Neural cell (in vitro differentiated cells): ENCODE results near the gene PSMD3. TPM values are rescaled to one million over a fixed set of nuclear protein-coding genes. Genes with fewer than 3 reads are reported as not detected.

ENCODE experiments used
- H2AFZ ChIP-seq: fragments of 200-600, 300-800 bp; sonication (generic), shearing (Covaris generic); 2 replicates; pipeline ENCODE4 v1.6.0; 2014; ENCODE audit warnings: low read depth, mild to moderate bottlenecking, antibody characterized with exemption, low read length, moderate library complexity
- H3F3A ChIP-seq: fragments of 200-600 bp; shearing (Covaris generic); 2 replicates; pipeline ENCODE4 v1.6.1; 2016; ENCODE audit warnings: mild to moderate bottlenecking, moderate library complexity, mixed read lengths, antibody characterized with exemption, low read length; ENCODE audit not compliant: insufficient read depth, poor library complexity, severe bottlenecking
- H3K27ac ChIP-seq: fragments of 200-600, 300-800 bp; sonication (generic), shearing (Covaris generic); 2 replicates; pipeline ENCODE4 v1.5.1; 2014; ENCODE audit warnings: mild to moderate bottlenecking, low read length, moderate library complexity
- H3K27me3 ChIP-seq: fragments of 300-800, 200-600 bp; sonication (generic), shearing (Covaris generic); 2 replicates; pipeline ENCODE4 v1.6.0; 2014; ENCODE audit warnings: mild to moderate bottlenecking, low read depth, low read length, moderate library complexity; ENCODE audit not compliant: insufficient read depth
- H3K36me3 ChIP-seq: fragments of 300-800, 200-600 bp; sonication (generic), shearing (Covaris generic); 2 replicates; pipeline ENCODE4 v1.5.1; 2014; ENCODE audit warnings: mild to moderate bottlenecking, antibody characterized with exemption, low read length, moderate library complexity; ENCODE audit not compliant: insufficient read depth
- H3K4me2 ChIP-seq: fragments of 300-800, 200-600 bp; sonication (generic), shearing (Covaris generic); 2 replicates; pipeline ENCODE4 v1.6.0; 2014; ENCODE audit warnings: mild to moderate bottlenecking, low read length
- H3K4me3 ChIP-seq: fragments of 300-800, 200-600 bp; sonication (generic), shearing (Covaris generic); 2 replicates; pipeline ENCODE4 v1.5.1; 2014; ENCODE audit warnings: mild to moderate bottlenecking, low read length, moderate library complexity
- H3K79me2 ChIP-seq: fragments of 200-600 bp; shearing (Covaris generic); replicated peaks from 2 replicates; pipeline ENCODE4 v1.6.0; 2014; ENCODE audit warnings: mild to moderate bottlenecking, low read length, moderate library complexity; ENCODE audit not compliant: insufficient read depth
- H3K9ac ChIP-seq: fragments of 300-800, 200-600 bp; sonication (generic), shearing (Covaris generic); 2 replicates; pipeline ENCODE4 v1.6.1; 2016; ENCODE audit warnings: mild to moderate bottlenecking, low read length, mixed read lengths
- H3K9me2 ChIP-seq: fragments of 200-600 bp; shearing (Covaris generic); 2 replicates; pipeline ENCODE4 v1.6.1; 2016; ENCODE audit warnings: mild to moderate bottlenecking, low read length, mixed read lengths; ENCODE audit not compliant: insufficient read depth
- H3K9me3 ChIP-seq: fragments of 200-600, 300-800 bp; sonication (generic), shearing (Covaris generic); 2 replicates; pipeline ENCODE4 v1.6.1; 2016; ENCODE audit warnings: mild to moderate bottlenecking, mixed run types, low read length, moderate library complexity, mixed read lengths
- H4K20me1 ChIP-seq: fragments of 200-600 bp; shearing (Covaris generic); 2 replicates; pipeline ENCODE4 v1.6.1; 2016; ENCODE audit warnings: mild to moderate bottlenecking, mixed run types; ENCODE audit not compliant: insufficient read depth
- EP300 ChIP-seq: fragments of 450-650 bp; conservative IDR thresholded peaks from 2 replicates; pipeline ENCODE4 v1.6.1; 2014; ENCODE audit warnings: antibody characterized with exemption, mild to moderate bottlenecking, moderate library complexity; ENCODE audit not compliant: poor library complexity, severe bottlenecking
- EZH2 ChIP-seq: fragments of 200-600, 300-800 bp; shearing (Covaris generic), sonication (generic); IDR thresholded peaks from 2 replicates; pipeline ENCODE4 v1.6.1; 2014; ENCODE audit warnings: antibody characterized with exemption, low read length, borderline replicate concordance, mild to moderate bottlenecking; ENCODE audit not compliant: insufficient read depth, poor library complexity, severe bottlenecking
- MXI1 ChIP-seq: fragments of 450-650 bp; conservative IDR thresholded peaks from 2 replicates; pipeline ENCODE4 v1.6.1; 2014; ENCODE audit warnings: antibody characterized with exemption, mild to moderate bottlenecking; ENCODE audit not compliant: poor library complexity, severe bottlenecking
- POLR2AphosphoS5 ChIP-seq: IDR thresholded peaks from 2 replicates; pipeline ENCODE4 v1.6.1; 2012
- RAD21 ChIP-seq: fragments of 450-650 bp; conservative IDR thresholded peaks from 2 replicates; pipeline ENCODE4 v1.6.1; 2014; ENCODE audit warnings: antibody characterized with exemption, mild to moderate bottlenecking, moderate library complexity
- SMC3 ChIP-seq: fragments of 450-650 bp; conservative IDR thresholded peaks from 2 replicates; pipeline ENCODE4 v1.6.1; 2014; ENCODE audit warnings: antibody characterized with exemption, mild to moderate bottlenecking, moderate library complexity; ENCODE audit not compliant: poor library complexity
- TAF1 ChIP-seq: IDR thresholded peaks from 2 replicates; pipeline ENCODE4 v1.6.1; 2012; ENCODE audit warnings: low read depth
- polyA plus RNA-seq: library from polyadenylated mRNA; depleted of rRNA; stranded (reverse); fragments of >200 nt; gene quantifications from 2 replicates; pipeline ENCODE4 v1.2.3, GENCODE V29; 2014
- TF ChIP-seq, protein P1 (sequence below): fragments of 450-650 bp; IDR thresholded peaks from 2 replicates; pipeline ENCODE4 v1.5.1; 2014; ENCODE audit warnings: antibody characterized with exemption, mild to moderate bottlenecking, moderate library complexity; ENCODE audit not compliant: poor library complexity, severe bottlenecking
- TF ChIP-seq, protein P2 (sequence below): IDR thresholded peaks from 2 replicates; pipeline ENCODE4 v1.6.1; 2012; ENCODE audit warnings: borderline replicate concordance

Gene PSMD3
- polyA plus RNA-seq, 1 donor from 2014 or later: 117 TPM

DNA sequence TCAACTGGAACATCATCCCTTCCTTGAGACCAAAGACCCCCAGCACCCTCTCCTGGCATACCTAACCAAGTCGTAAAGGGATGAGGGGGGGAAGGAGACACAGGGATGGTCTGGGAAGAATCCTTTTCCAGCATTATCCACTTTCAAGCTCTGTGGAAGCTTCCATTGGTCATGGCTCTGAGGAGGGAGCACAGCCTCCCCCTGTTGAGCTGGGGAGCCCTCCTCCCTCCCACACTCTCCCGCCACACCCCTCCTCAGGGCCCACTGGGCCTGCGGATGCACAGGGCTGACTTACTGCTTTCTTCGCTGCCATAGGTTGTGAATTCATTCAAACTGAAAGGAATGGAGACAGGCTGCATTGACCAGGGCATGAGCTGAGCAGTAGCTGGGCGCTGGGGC is 47.0 kb downstream of the PSMD3 start:
- H3K79me2 ChIP-seq: no peaks in the 10 kb centered on the region
- TF ChIP-seq TAF1 (no peak), RAD21 (no peak), EP300 (no peak), POLR2AphosphoS5 (no peak), EZH2 (no peak), SMC3 (no peak), MXI1 (no peak)
- TF ChIP-seq, protein P1, sequence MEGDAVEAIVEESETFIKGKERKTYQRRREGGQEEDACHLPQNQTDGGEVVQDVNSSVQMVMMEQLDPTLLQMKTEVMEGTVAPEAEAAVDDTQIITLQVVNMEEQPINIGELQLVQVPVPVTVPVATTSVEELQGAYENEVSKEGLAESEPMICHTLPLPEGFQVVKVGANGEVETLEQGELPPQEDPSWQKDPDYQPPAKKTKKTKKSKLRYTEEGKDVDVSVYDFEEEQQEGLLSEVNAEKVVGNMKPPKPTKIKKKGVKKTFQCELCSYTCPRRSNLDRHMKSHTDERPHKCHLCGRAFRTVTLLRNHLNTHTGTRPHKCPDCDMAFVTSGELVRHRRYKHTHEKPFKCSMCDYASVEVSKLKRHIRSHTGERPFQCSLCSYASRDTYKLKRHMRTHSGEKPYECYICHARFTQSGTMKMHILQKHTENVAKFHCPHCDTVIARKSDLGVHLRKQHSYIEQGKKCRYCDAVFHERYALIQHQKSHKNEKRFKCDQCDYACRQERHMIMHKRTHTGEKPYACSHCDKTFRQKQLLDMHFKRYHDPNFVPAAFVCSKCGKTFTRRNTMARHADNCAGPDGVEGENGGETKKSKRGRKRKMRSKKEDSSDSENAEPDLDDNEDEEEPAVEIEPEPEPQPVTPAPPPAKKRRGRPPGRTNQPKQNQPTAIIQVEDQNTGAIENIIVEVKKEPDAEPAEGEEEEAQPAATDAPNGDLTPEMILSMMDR: no peak
- TF ChIP-seq, protein P2, sequence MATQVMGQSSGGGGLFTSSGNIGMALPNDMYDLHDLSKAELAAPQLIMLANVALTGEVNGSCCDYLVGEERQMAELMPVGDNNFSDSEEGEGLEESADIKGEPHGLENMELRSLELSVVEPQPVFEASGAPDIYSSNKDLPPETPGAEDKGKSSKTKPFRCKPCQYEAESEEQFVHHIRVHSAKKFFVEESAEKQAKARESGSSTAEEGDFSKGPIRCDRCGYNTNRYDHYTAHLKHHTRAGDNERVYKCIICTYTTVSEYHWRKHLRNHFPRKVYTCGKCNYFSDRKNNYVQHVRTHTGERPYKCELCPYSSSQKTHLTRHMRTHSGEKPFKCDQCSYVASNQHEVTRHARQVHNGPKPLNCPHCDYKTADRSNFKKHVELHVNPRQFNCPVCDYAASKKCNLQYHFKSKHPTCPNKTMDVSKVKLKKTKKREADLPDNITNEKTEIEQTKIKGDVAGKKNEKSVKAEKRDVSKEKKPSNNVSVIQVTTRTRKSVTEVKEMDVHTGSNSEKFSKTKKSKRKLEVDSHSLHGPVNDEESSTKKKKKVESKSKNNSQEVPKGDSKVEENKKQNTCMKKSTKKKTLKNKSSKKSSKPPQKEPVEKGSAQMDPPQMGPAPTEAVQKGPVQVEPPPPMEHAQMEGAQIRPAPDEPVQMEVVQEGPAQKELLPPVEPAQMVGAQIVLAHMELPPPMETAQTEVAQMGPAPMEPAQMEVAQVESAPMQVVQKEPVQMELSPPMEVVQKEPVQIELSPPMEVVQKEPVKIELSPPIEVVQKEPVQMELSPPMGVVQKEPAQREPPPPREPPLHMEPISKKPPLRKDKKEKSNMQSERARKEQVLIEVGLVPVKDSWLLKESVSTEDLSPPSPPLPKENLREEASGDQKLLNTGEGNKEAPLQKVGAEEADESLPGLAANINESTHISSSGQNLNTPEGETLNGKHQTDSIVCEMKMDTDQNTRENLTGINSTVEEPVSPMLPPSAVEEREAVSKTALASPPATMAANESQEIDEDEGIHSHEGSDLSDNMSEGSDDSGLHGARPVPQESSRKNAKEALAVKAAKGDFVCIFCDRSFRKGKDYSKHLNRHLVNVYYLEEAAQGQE: no peak
- H3K36me3 ChIP-seq: no peaks in the 10 kb centered on the region
- no peak overlapping the region for H3K4me3 ChIP-seq
- H3K27ac ChIP-seq: no peak overlapping the region
- no peak overlapping the region for H2AFZ ChIP-seq
- H4K20me1 ChIP-seq: no peaks in the 10 kb centered on the region
- H3F3A ChIP-seq: no peaks in the 10 kb centered on the region
- no peak overlapping the region for H3K4me2 ChIP-seq
- no peaks in the 10 kb centered on the region for H3K9me3 ChIP-seq
- H3K9ac ChIP-seq: no peak overlapping the region
- H3K27me3 ChIP-seq: no peaks in the 10 kb centered on the region
- no peaks in the 10 kb centered on the region for H3K9me2 ChIP-seq

DNA sequence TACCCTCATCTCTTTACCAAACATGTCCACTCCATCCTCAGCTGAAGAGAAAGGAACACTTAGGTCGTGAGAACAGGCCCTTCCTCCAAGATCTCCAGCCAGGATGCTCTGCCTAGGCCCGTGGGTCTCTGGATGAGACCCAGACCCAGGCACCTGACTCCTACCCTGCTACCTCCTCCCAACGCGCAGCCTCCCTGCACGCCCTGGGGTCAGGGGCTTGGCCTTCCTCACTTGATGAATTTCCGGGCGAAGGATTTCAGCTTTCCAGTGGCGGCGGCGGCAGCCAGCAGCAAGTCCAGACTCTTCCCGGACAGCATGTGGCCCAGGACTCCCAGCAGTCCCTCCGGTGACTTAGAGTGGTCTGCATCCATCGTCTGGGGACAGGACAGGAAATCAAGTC is 48.0 kb downstream of the PSMD3 start:
- H2AFZ ChIP-seq: no peak overlapping the region
- H3K4me2 ChIP-seq: no peak overlapping the region
- H4K20me1 ChIP-seq: no peaks in the 10 kb centered on the region
- H3F3A ChIP-seq: no peaks in the 10 kb centered on the region
- no peaks in the 10 kb centered on the region for H3K9me3 ChIP-seq
- no peak overlapping the region for H3K9ac ChIP-seq
- no peaks in the 10 kb centered on the region for H3K9me2 ChIP-seq
- no peak overlapping the region for H3K4me3 ChIP-seq
- TF ChIP-seq POLR2AphosphoS5 (no peak), SMC3 (no peak), MXI1 (no peak), EZH2 (no peak), TAF1 (no peak), RAD21 (no peak)
- TF ChIP-seq, protein P1: no peak
- no peak overlapping the region for H3K27ac ChIP-seq
- H3K36me3 ChIP-seq: no peaks in the 10 kb centered on the region
- H3K27me3 ChIP-seq: no peaks in the 10 kb centered on the region
- no peaks in the 10 kb centered on the region for H3K79me2 ChIP-seq
